Activated T-helper 17 cell treated with anti-CD3 and anti-CD28 coated beads, Interleukin-2, amount 50 U/mL, for 72 hours (primary cell): Measurements from ENCODE around the gene PAXX. TPM values are rescaled to one million over a fixed set of nuclear protein-coding genes. Genes with fewer than 3 reads are reported as not detected.

Experiments used
- ATAC-seq: fragments of 150-1000 bp; cut with Tn5 transposase; replicated peaks from 2 replicates; pipeline ENCODE4 v1.10.0; 2021; ENCODE audit warnings: mild to moderate bottlenecking, moderate library complexity
- H3K27ac Mint-ChIP-seq: one replicate; pipeline ENCODE4 v1.8.0; 2022; ENCODE audit warnings: mixed read lengths
- H3K27me3 Mint-ChIP-seq: one replicate; pipeline ENCODE4 v1.8.0; 2022; ENCODE audit warnings: mixed read lengths
- H3K36me3 Mint-ChIP-seq: one replicate; pipeline ENCODE4 v1.8.0; 2022; ENCODE audit warnings: low read depth, mild to moderate bottlenecking, mixed read lengths
- H3K4me1 Mint-ChIP-seq: one replicate; pipeline ENCODE4 v1.8.0; 2022; ENCODE audit warnings: mixed read lengths
- H3K4me3 Mint-ChIP-seq: one replicate; pipeline ENCODE4 v1.8.0; 2022; ENCODE audit warnings: mild to moderate bottlenecking, mixed read lengths
- H3K9me3 Mint-ChIP-seq: one replicate; pipeline ENCODE4 v1.8.0; 2022; ENCODE audit warnings: mixed read lengths
- total RNA-seq, 2 donors: library from RNA; stranded (reverse); gene quantifications; one replicate each; pipeline ENCODE4 v1.2.3, GENCODE V29; 2022

PAXX gene
- total RNA-seq, 2 donors from 2014 or later, result 31.1 to 49.1 TPM

- no peak for ATAC-seq
- Mint-ChIP-seq H3K36me3 (no peaks in the 10 kb centered on the region), H3K4me3 (no peak overlapping the region), H3K27ac (no peak overlapping the region), H3K9me3 (no peaks in the 10 kb centered on the region), H3K4me1 (peaks cover 7% of the 10 kb centered on the region), H3K27me3 (no peaks in the 10 kb centered on the region)
These were observed 22.4 kb upstream of the PAXX start for GRCh38 chr9:136969774-136970173.

GRCh38 chr9:136970361-136970760 is 21.9 kb upstream of the PAXX start:
- Mint-ChIP-seq H3K4me3 (no peak overlapping the region), H3K4me1 (peaks cover 7% of the 10 kb centered on the region), H3K36me3 (no peaks in the 10 kb centered on the region), H3K27me3 (no peaks in the 10 kb centered on the region), H3K9me3 (no peaks in the 10 kb centered on the region), H3K27ac (no peak overlapping the region)
- no peak for ATAC-seq

- no peaks in the 10 kb centered on the region for H3K27me3 Mint-ChIP-seq
- no peak for ATAC-seq
- H3K4me3 Mint-ChIP-seq, result no peak overlapping the region
- no peaks in the 10 kb centered on the region for H3K4me1 Mint-ChIP-seq
- no peak overlapping the region for H3K27ac Mint-ChIP-seq
- H3K9me3 Mint-ChIP-seq, result no peaks in the 10 kb centered on the region
- no peaks in the 10 kb centered on the region for H3K36me3 Mint-ChIP-seq
These were observed 20.5 kb upstream of the PAXX start for GRCh38 chr9:136971746-136972145.

DNA sequence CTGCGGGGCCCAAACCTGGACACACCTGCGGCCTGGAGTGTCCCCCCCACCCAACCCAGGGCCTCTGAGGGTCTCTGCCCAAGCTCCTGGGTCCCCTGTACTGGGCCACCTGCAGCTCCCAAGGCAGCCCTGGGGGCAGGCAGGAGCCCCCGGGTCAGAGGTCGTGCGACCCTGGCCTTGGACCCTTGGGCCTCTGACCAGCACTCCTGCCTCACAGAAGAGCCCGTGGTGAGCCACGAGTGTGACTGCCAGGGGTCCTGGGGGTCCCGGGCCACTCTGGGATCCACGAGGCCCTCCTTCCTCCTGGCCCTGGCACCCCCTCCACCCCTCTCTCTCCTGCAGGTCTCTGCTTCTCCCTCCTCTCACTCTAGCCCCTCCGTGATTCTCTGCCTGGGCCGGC is 19.9 kb upstream of the PAXX start:
- Mint-ChIP-seq H3K27ac (no peak overlapping the region), H3K4me1 (no peaks in the 10 kb centered on the region), H3K27me3 (no peaks in the 10 kb centered on the region), H3K36me3 (no peaks in the 10 kb centered on the region), H3K4me3 (no peak overlapping the region), H3K9me3 (no peaks in the 10 kb centered on the region)
- no peak for ATAC-seq

DNA sequence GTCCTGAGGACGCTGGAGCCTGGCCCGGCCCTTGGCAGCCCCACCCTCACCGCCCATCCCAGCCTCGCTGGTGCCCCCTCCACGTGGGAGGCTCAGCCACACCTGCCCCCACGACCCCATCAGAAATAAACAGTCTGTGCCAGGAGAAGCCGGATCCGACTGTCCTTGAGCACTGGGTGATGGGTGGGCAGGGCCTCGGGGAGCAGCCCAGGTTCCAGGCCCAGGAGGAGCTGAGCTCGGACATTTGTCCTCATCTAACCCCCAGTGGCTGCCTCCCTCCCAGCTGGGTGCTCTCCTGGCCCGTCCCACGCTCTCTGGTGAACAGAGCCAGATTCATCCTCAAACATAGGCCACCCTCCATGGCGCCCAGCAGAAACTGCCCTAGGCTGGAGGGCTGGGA is 19.5 kb upstream of the PAXX start:
- no peak for ATAC-seq
- Mint-ChIP-seq H3K4me3 (no peak overlapping the region), H3K27me3 (no peaks in the 10 kb centered on the region), H3K27ac (no peak overlapping the region), H3K36me3 (no peaks in the 10 kb centered on the region), H3K9me3 (no peaks in the 10 kb centered on the region), H3K4me1 (no peaks in the 10 kb centered on the region)

DNA sequence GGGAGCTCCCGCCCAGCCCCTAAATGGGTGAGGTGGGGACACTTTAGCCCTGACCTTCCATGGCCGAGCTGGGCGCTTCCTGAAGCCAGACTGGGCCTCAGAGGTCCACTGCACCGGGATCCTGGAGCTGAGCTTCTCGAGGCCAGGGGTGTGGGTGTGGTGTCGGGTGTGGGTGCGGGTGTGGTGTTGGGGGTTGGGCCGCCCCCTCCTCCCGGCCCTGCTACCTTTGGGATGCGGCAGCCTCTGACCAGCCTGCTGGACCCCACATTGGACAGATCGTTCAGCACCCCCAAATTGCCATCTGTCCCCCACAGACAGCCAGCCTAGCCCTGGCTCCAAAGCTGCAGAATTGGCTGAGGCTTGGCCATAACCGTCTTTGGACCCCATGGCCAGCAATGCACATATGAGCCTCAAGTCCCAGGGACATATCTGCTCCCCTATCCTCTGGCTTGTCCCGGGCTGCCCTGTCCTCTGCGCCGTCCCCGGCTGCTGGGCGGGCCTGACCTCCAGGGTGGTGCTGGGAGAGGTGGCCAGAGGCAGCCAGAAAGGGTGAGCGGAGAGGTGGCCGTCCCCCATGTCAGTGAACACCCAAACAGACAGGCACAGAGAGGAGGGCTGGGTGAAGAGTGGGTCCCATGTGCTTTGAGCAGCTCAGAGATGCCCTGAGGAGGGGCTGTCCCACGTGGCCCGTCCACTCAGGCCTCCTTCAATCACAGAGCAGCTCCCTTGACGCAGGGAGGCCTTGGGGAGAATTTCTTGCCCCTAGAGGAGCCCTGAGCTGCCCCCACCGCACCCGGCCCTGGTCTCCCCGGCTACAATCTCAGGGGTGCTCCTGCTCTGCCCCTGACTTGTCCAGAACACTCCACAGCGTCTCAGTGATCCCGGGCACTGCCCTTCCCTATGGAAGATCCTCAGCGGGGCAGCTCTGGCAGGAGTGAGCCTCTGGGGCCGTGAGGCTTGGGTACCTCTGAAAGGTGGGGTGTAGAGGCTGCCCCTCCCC is 18.3 kb upstream of the PAXX start:
- H3K9me3 Mint-ChIP-seq, result no peaks in the 10 kb centered on the region
- H3K27ac Mint-ChIP-seq, result no peak overlapping the region
- H3K36me3 Mint-ChIP-seq, result no peaks in the 10 kb centered on the region
- H3K4me1 Mint-ChIP-seq, result no peaks in the 10 kb centered on the region
- no peak overlapping the region for H3K4me3 Mint-ChIP-seq
- no peaks in the 10 kb centered on the region for H3K27me3 Mint-ChIP-seq
- no peak for ATAC-seq

DNA sequence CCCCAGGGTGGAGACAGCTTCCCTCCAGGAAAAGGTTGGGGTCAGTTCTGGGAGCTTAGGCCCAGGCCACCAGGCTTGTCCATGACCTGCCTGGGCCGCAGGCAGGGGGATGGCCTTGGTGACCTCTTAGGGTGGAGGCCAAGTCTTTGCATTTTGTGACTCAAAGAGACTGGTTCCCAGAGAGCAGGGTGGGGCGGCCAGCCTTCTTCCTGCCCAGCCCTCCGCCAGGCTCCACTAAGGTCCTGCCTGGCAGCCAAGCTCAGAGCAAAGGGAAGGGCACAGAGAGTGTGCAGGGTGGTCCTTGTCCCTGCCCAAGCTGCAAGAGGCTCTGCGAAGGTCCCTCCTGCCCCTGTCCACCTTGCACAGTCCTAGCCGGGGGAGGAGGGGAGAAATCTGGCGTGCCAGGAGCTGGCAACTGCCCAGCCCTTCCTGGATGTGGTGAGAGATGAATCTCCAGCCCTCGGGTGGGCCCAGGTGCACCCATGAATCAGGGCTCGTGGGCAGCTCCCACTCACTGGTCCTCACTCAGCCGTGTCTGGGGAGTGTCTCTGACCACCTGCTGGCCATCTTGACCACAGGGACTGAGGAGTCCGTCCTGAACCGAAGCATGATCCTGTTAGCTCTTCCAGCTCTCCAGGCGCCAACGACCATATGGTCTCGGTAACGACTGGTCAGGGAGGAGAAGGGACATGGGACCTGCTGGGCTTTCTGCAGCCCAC is 17.2 kb upstream of the PAXX start:
- Mint-ChIP-seq H3K27ac (peak overlapping the region; percentile 50), H3K36me3 (no peaks in the 10 kb centered on the region), H3K4me3 (peak overlapping the region; percentile 56), H3K27me3 (no peaks in the 10 kb centered on the region), H3K4me1 (no peaks in the 10 kb centered on the region), H3K9me3 (no peaks in the 10 kb centered on the region)
- peak; percentile 57 for ATAC-seq

GRCh38 chr9:136975644-136976043 is 16.6 kb upstream of the PAXX start:
- H3K27me3 Mint-ChIP-seq, result no peaks in the 10 kb centered on the region
- peak overlapping the region; percentile 56 for H3K4me3 Mint-ChIP-seq
- peak overlapping the region; percentile 50 for H3K27ac Mint-ChIP-seq

GRCh38 chr9:136977223-136977622 is 15.0 kb upstream of the PAXX start, which contains the start of gene PTGDS:
PTGDS (plus strand) TSS chr9:136977504; CDS start chr9:136977579, 75 bp downstream.
- H3K27me3 Mint-ChIP-seq, result no peaks in the 10 kb centered on the region
- H3K27ac Mint-ChIP-seq, result no peak within 1 kb of the TSS
- H3K36me3 Mint-ChIP-seq, result no peaks in the 10 kb centered on the region
- ATAC-seq, result no peak
- H3K9me3 Mint-ChIP-seq, result no peaks in the 10 kb centered on the region
- no peaks in the 10 kb centered on the region for H3K4me1 Mint-ChIP-seq
- peak within 1 kb of the TSS; percentile 56 for H3K4me3 Mint-ChIP-seq

More at GRCh38 chr9:136975644-136976043, 16.6 kb upstream of the PAXX start:
- no peaks in the 10 kb centered on the region for H3K9me3 Mint-ChIP-seq
- no peaks in the 10 kb centered on the region for H3K36me3 Mint-ChIP-seq
- no peaks in the 10 kb centered on the region for H3K4me1 Mint-ChIP-seq
- peak; percentile 37 for ATAC-seq

DNA sequence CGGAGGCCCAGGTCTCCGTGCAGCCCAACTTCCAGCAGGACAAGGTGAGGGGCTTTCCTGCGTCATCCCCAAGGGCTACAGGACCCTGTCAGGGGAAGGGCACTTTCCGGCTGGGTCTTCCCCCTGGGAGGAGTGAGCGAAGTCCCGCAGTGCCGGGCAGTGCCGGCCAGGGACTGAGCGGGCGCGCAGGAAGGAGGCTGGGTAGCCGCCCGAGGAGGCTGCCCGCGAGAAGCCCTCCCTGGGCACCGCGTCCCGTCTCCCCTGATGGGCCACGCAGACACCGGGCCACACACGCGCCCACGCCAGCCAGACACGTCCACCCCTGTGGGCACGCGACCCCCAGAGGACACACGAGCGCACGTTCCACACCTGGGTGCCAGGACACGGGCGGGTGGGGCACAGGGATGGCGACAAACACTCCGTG is 14.6 kb upstream of the PAXX start:
- Mint-ChIP-seq H3K36me3 (no peaks in the 10 kb centered on the region), H3K4me3 (no peak overlapping the region), H3K4me1 (no peaks in the 10 kb centered on the region), H3K27me3 (no peaks in the 10 kb centered on the region), H3K27ac (no peak overlapping the region), H3K9me3 (no peaks in the 10 kb centered on the region)
- no peak for ATAC-seq

- Mint-ChIP-seq H3K36me3 (no peaks in the 10 kb centered on the region), H3K9me3 (no peaks in the 10 kb centered on the region), H3K27me3 (no peaks in the 10 kb centered on the region), H3K4me1 (no peaks in the 10 kb centered on the region), H3K27ac (no peak overlapping the region), H3K4me3 (no peak overlapping the region)
- peak; percentile 24 for ATAC-seq
These were observed 14.0 kb upstream of the PAXX start for GRCh38 chr9:136978073-136978864.

GRCh38 chr9:136978865-136979544 is 13.2 kb upstream of the PAXX start:
- Mint-ChIP-seq H3K9me3 (no peaks in the 10 kb centered on the region), H3K4me3 (no peak overlapping the region), H3K27ac (no peak overlapping the region), H3K36me3 (no peaks in the 10 kb centered on the region), H3K27me3 (peaks cover 4% of the 10 kb centered on the region), H3K4me1 (peaks cover 4% of the 10 kb centered on the region)
- no peak for ATAC-seq

- Mint-ChIP-seq H3K9me3 (no peaks in the 10 kb centered on the region), H3K27me3 (peaks cover 6% of the 10 kb centered on the region), H3K27ac (no peak overlapping the region), H3K36me3 (no peaks in the 10 kb centered on the region), H3K4me3 (no peak overlapping the region), H3K4me1 (peaks cover 5% of the 10 kb centered on the region)
- ATAC-seq, result no peak
These were observed 12.2 kb upstream of the PAXX start for GRCh38 chr9:136979769-136980587.
